CD8-positive, alpha-beta memory T cell (primary cell): Measurements from ENCODE around the gene TBC1D7. TPM values are rescaled to one million over a fixed set of nuclear protein-coding genes. Genes with fewer than 3 reads are reported as not detected.

ENCODE experiments used
- CTCF ChIA-PET: fragments of 350-600 bp; sonication (Branson Sonifier 250); formaldehyde crosslinking; loops from one replicate; lab custom pipeline; 2021; ENCODE audit warnings: antibody characterized with exemption; lab: Charles Lee
- POLR2A ChIA-PET: fragments of 350-600 bp; sonication (Branson Sonifier 250); formaldehyde crosslinking; loops from one replicate; lab custom pipeline; 2021; ENCODE audit warnings: antibody characterized with exemption; lab: Charles Lee
- DNase-seq, 5 donors: peaks; one replicate each; pipeline versions ENCODE4 v3.0.0 to v3.0.0-alpha.2; 2020 to 2022; ENCODE audit warnings: mixed read lengths in 1 of 5
- H3K27ac ChIP-seq: one replicate; pipeline ENCODE4 v1.7.0; 2013; ENCODE audit warnings: low read depth, mild to moderate bottlenecking, low read length, moderate library complexity
- H3K27me3 ChIP-seq: 2 replicates; pipeline ENCODE4 v1.7.0; 2013; ENCODE audit warnings: low read length, mild to moderate bottlenecking; ENCODE audit not compliant: insufficient read depth, poor library complexity, severe bottlenecking
- H3K36me3 ChIP-seq: 2 replicates; pipeline ENCODE4 v1.7.0; 2013; ENCODE audit warnings: mild to moderate bottlenecking, low read length, moderate library complexity; ENCODE audit not compliant: insufficient read depth
- H3K4me1 ChIP-seq: 2 replicates; pipeline ENCODE4 v1.7.0; 2013; ENCODE audit warnings: mild to moderate bottlenecking, low read length, moderate library complexity; ENCODE audit not compliant: insufficient read depth
- H3K4me3 ChIP-seq: 2 replicates; pipeline ENCODE4 v1.7.0; 2013; ENCODE audit warnings: mild to moderate bottlenecking, low read length
- H3K9me3 ChIP-seq: 2 replicates; pipeline ENCODE4 v1.7.0; 2013; ENCODE audit warnings: mild to moderate bottlenecking, low read length
- H3K27ac Mint-ChIP-seq, 8 donors: one replicate each; pipeline ENCODE4 v1.8.0; 2020 to 2021; ENCODE audit warnings: mixed read lengths in 8 of 8, mild to moderate bottlenecking in 6 of 8, inconsistent platforms in 3 of 8, moderate library complexity in 3 of 8
- H3K27me3 Mint-ChIP-seq, 2 donors: one replicate each; pipeline ENCODE4 v1.8.0; 2020 to 2021; ENCODE audit warnings: mixed read lengths in 2 of 2, mild to moderate bottlenecking in 1 of 2, moderate library complexity in 1 of 2
- H3K36me3 Mint-ChIP-seq, 3 donors: one replicate each; pipeline ENCODE4 v1.8.0; 2020 to 2021; ENCODE audit warnings: mixed read lengths in 3 of 3, inconsistent platforms in 1 of 3, mild to moderate bottlenecking in 1 of 3
- H3K4me1 Mint-ChIP-seq, 3 donors: one replicate each; pipeline ENCODE4 v1.8.0; 2020 to 2021; ENCODE audit warnings: mixed read lengths in 3 of 3, inconsistent platforms in 1 of 3, mild to moderate bottlenecking in 1 of 3
- H3K4me3 Mint-ChIP-seq, 7 donors: one replicate each; pipeline ENCODE4 v1.8.0; 2020 to 2021; ENCODE audit warnings: mixed read lengths in 7 of 7, mild to moderate bottlenecking in 6 of 7, moderate library complexity in 4 of 7, inconsistent platforms in 2 of 7
- H3K9me3 Mint-ChIP-seq, 5 donors: one replicate each; pipeline ENCODE4 v1.8.0; 2020 to 2022; ENCODE audit warnings: mixed read lengths in 5 of 5, mild to moderate bottlenecking in 3 of 5, moderate library complexity in 2 of 5, inconsistent platforms in 1 of 5
- polyA plus RNA-seq: library from polyadenylated mRNA; unstranded; fragments of 300-500 nt; fragmentation: Illumina TruSeq; gene quantifications from one replicate; pipeline ENCODE4 v1.2.3, GENCODE V29; 2021
- total RNA-seq, 2 experiments: library from RNA; stranded (reverse); gene quantifications; one replicate each; pipeline ENCODE4 v1.2.3, GENCODE V29; 2021

The TBC1D7 gene
- total and polyA plus RNA-seq, 3 experiments from 2014 or later = 14.9 to 23.2 (median 21.8) TPM

- Mint-ChIP-seq H3K27ac (peak overlapping the region; percentile 78 to 98 (median 92)), H3K27me3 (no peaks in the 10 kb centered on the region), H3K4me1 (peaks cover 40 to 50% (median 43%) of the 10 kb centered on the region in 3 donors), H3K4me3 (peak overlapping the region; percentile 72 to 88 (median 80)), H3K9me3 (no peaks in the 10 kb centered on the region), H3K36me3 (no peaks in the 10 kb centered on the region)
- Histone ChIP-seq H3K9me3 (no peaks in the 10 kb centered on the region), H3K36me3 (no peaks in the 10 kb centered on the region), H3K4me1 (peaks cover 37% of the 10 kb centered on the region), H3K27ac (peak overlapping the region; percentile 32), H3K4me3 (peak overlapping the region; percentile 52), H3K27me3 (no peaks in the 10 kb centered on the region)
- DNase-seq = peak in 3 of 5 donors; percentile 24 to 48 (median 28)
- ChIA-PET POLR2A (interaction anchor here (0.5 to 1.8 kb wide), 2 partner anchors 27 to 316 kb away, joined by 4 to 7 read pairs; partner anchors contain the start of gene TBC1D7), CTCF (interaction anchor here (0.9 to 1.3 kb wide), 3 partner anchors 18 to 219 kb away, joined by 3 read pairs; partner anchors contain the start of gene SIRT5)
Measured at GRCh38 chr6:13355043-13355945, 27.0 kb upstream of the TBC1D7 start.

GRCh38 chr6:13354331-13355042, 26.1 kb upstream of the TBC1D7 start:
- H3K9me3 ChIP-seq = no peaks in the 10 kb centered on the region
- peak overlapping the region; percentile 52 for H3K4me3 ChIP-seq
- no peaks in the 10 kb centered on the region for H3K27me3 ChIP-seq
- POLR2A ChIA-PET = no interaction called here
- no peaks in the 10 kb centered on the region for H3K9me3 Mint-ChIP-seq
- H3K36me3 ChIP-seq = no peaks in the 10 kb centered on the region
- H3K27me3 Mint-ChIP-seq = no peaks in the 10 kb centered on the region
- H3K36me3 Mint-ChIP-seq = no peaks in the 10 kb centered on the region
- peak overlapping the region in 3 of 7 donors; percentile 14 to 88 (median 80) for H3K4me3 Mint-ChIP-seq
- CTCF ChIA-PET = interaction anchor here (0.9 to 1.3 kb wide), 3 partner anchors 16 to 26 kb away, joined by 3 read pairs; no protein-coding TSS in a partner anchor
- peak overlapping the region; percentile 32 for H3K27ac ChIP-seq
- peak overlapping the region in 7 of 8 donors; percentile 58 to 94 (median 92) for H3K27ac Mint-ChIP-seq
- peaks cover 37% of the 10 kb centered on the region for H3K4me1 ChIP-seq
- peaks cover 40 to 50% (median 43%) of the 10 kb centered on the region in 3 donors for H3K4me1 Mint-ChIP-seq
- DNase-seq = no peak

DNA sequence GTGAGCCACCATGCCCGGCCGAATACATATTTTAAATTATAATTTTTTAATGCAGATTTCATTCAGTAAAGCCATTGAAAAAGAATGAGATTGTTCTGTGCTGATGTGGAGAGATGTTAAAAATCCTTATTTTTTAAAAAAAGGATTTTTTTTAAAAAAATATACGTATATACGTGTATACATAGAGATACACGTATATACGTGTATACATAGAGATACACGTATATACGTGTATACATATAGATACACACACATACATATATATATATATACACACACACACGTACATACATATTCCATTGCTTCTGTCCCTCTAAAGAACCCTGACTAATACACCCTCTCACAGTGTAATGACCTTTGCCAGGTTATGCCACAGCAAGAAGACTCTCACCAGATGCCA, 23.8 kb upstream of the TBC1D7 start:
- H3K4me3 ChIP-seq = no peak overlapping the region
- Mint-ChIP-seq H3K4me3 (no peak overlapping the region), H3K27me3 (no peaks in the 10 kb centered on the region), H3K4me1 (peaks cover 35 to 43% (median 38%) of the 10 kb centered on the region in 3 donors), H3K9me3 (no peaks in the 10 kb centered on the region), H3K27ac (no peak overlapping the region), H3K36me3 (no peaks in the 10 kb centered on the region)
- peaks cover 30% of the 10 kb centered on the region for H3K4me1 ChIP-seq
- no peaks in the 10 kb centered on the region for H3K9me3 ChIP-seq
- H3K36me3 ChIP-seq = no peaks in the 10 kb centered on the region
- H3K27ac ChIP-seq = no peak overlapping the region
- ChIA-PET CTCF (no interaction called here), POLR2A (no interaction called here)
- no peaks in the 10 kb centered on the region for H3K27me3 ChIP-seq
- no peak for DNase-seq

GRCh38 chr6:13351271-13351670, 22.9 kb upstream of the TBC1D7 start:
- Mint-ChIP-seq H3K27me3 (no peaks in the 10 kb centered on the region), H3K4me3 (no peak overlapping the region), H3K9me3 (no peaks in the 10 kb centered on the region), H3K4me1 (peaks cover 29 to 34% (median 29%) of the 10 kb centered on the region in 3 donors), H3K36me3 (no peaks in the 10 kb centered on the region), H3K27ac (no peak overlapping the region)
- Histone ChIP-seq H3K4me3 (no peak overlapping the region), H3K9me3 (no peaks in the 10 kb centered on the region), H3K36me3 (no peaks in the 10 kb centered on the region), H3K27me3 (no peaks in the 10 kb centered on the region), H3K4me1 (peaks cover 21% of the 10 kb centered on the region), H3K27ac (no peak overlapping the region)
- no peak for DNase-seq
- ChIA-PET CTCF (no interaction called here), POLR2A (no interaction called here)

DNA sequence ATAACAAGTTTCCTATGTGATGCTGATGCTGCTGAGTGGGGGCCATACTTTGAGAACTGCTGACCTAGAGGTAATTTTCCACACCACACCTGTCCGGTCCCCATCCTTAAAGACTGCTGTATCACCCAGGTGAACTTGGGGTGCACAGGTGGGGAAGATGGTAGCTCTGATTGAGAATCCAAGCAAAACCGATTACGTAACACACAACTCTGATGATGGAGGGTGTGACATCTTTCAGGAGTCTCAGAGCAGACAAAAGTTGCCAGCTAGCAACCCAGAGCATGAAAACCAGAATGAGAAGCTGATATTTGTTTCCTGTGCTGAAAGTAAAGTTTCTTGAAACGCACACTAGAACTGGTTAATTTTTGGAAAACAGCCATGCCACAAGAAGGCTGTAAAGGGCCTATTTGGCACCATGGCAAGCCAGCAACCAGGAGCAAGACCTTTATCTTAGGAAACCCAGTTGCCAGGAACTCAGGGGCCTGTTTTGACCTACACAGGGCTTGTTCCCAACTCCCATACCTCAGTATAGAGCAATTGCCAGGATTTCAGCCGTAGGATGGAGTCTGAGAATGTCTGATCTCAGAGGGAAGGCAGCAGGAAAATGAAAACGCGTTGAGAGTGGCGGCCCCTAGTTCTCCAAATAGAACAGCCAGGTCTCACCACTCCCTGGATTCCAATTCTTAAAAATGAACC, 21.6 kb upstream of the TBC1D7 start:
- no peaks in the 10 kb centered on the region for H3K27me3 Mint-ChIP-seq
- H3K27ac Mint-ChIP-seq = no peak overlapping the region
- no peak overlapping the region for H3K4me3 ChIP-seq
- no peak overlapping the region for H3K4me3 Mint-ChIP-seq
- ChIA-PET CTCF (interaction anchor here (1.5 kb wide), 1 partner anchor 12 kb away, joined by 6 read pairs; no protein-coding TSS in a partner anchor), POLR2A (no interaction called here)
- no peaks in the 10 kb centered on the region for H3K36me3 ChIP-seq
- no peaks in the 10 kb centered on the region for H3K36me3 Mint-ChIP-seq
- H3K4me1 ChIP-seq = peaks cover 8% of the 10 kb centered on the region
- no peak overlapping the region for H3K27ac ChIP-seq
- no peaks in the 10 kb centered on the region for H3K27me3 ChIP-seq
- DNase-seq = no peak
- H3K4me1 Mint-ChIP-seq = peaks cover 16 to 21% (median 16%) of the 10 kb centered on the region in 3 donors
- H3K9me3 Mint-ChIP-seq = no peaks in the 10 kb centered on the region
- H3K9me3 ChIP-seq = no peaks in the 10 kb centered on the region

DNA sequence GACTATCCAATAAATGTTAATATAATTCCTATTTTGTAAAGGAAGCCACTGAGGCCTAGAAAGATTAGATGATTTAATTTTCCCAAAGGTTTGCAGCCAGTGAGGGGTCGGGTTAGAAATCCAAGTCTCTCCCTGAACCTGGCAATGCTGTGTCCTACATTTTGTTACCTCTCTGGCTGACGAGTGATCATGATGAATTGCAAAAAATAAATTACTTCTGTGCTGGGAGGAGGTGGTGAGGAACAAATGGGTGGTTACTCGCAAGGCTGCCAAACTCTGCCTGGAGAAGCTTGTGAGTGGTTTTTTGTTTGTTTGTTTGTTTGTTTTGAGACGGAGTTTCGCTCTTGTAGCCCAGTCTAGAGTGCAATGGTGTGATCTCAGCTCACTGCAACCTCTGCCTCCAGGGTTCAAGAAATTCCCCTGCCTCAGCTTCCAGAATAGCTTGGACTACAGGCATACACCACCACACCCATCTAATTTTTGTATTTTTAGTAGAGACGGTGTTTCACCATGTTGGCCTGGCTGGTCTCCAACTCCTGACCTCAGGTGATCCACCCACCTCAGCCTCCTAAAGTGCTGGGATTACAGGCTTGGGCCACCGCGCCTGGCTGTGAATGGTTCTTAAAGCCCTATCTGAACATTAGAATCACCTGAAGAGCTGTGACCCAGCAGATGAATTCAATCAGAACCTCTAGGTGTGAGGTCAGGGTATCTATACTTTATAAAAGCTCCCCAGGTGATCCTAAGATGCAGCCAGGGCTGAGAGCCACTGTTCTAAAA, 20.2 kb upstream of the TBC1D7 start:
- CTCF ChIA-PET = interaction anchor here (1.5 kb wide), 2 partner anchors 11 to 138 kb away, joined by 3 to 6 read pairs; no protein-coding TSS in a partner anchor
- Mint-ChIP-seq H3K36me3 (no peaks in the 10 kb centered on the region), H3K27me3 (no peaks in the 10 kb centered on the region), H3K4me3 (no peak overlapping the region), H3K9me3 (no peaks in the 10 kb centered on the region), H3K27ac (no peak overlapping the region), H3K4me1 (peaks cover 2 to 6% (median 2%) of the 10 kb centered on the region in 3 donors)
- Histone ChIP-seq H3K4me3 (no peak overlapping the region), H3K4me1 (no peaks in the 10 kb centered on the region), H3K36me3 (no peaks in the 10 kb centered on the region), H3K27me3 (no peaks in the 10 kb centered on the region), H3K9me3 (no peaks in the 10 kb centered on the region), H3K27ac (no peak overlapping the region)
- DNase-seq = no peak
- POLR2A ChIA-PET = no interaction called here

GRCh38 chr6:13346245-13346644, 17.9 kb upstream of the TBC1D7 start:
- ChIA-PET CTCF (no interaction called here), POLR2A (no interaction called here)
- no peak overlapping the region for H3K27ac ChIP-seq
- H3K4me3 ChIP-seq = no peak overlapping the region
- DNase-seq = no peak
- no peaks in the 10 kb centered on the region for H3K4me1 Mint-ChIP-seq
- H3K36me3 ChIP-seq = no peaks in the 10 kb centered on the region
- H3K4me1 ChIP-seq = no peaks in the 10 kb centered on the region
- no peak overlapping the region for H3K4me3 Mint-ChIP-seq
- H3K9me3 Mint-ChIP-seq = peaks cover 0 to 5% (median 0%) of the 10 kb centered on the region in 5 donors
- no peaks in the 10 kb centered on the region for H3K9me3 ChIP-seq
- no peak overlapping the region for H3K27ac Mint-ChIP-seq
- H3K27me3 Mint-ChIP-seq = no peaks in the 10 kb centered on the region
- H3K36me3 Mint-ChIP-seq = peaks cover 0 to 7% (median 2%) of the 10 kb centered on the region in 3 donors
- no peaks in the 10 kb centered on the region for H3K27me3 ChIP-seq
